Natural killer cell (primary cell): ENCODE data around the gene IKZF5. TPM values are rescaled to one million over a fixed set of nuclear protein-coding genes. Genes with fewer than 3 reads are reported as not detected.

Source experiments
- ATAC-seq, 3 donors: fragments of 150-1000 bp in 2 of 3; fragments of 200-7000 bp in 1 of 3; cut with Tn5 transposase; 1 replicate in 1 of 3; 2 replicates in 2 of 3; pipeline ENCODE4 v1.10.0; 2021; ENCODE audit warnings: mild to moderate bottlenecking in 2 of 3, moderate library complexity in 2 of 3
- DNase-seq, 2 donors: peaks; one replicate each; pipeline versions ENCODE4 v3.0.0 to v3.0.0-alpha.2; 2013 to 2021; ENCODE audit warnings: mixed read lengths in 1 of 2
- H3K27ac ChIP-seq: one replicate; pipeline ENCODE4 v1.5.1; 2013; ENCODE audit warnings: mild to moderate bottlenecking, low read length
- H3K27me3 ChIP-seq: one replicate; pipeline ENCODE4 v1.6.1; 2013; ENCODE audit warnings: low read length; ENCODE audit not compliant: control insufficient read depth, insufficient read depth
- H3K36me3 ChIP-seq: one replicate; pipeline ENCODE4 v1.6.1; 2013; ENCODE audit warnings: low read length; ENCODE audit not compliant: control insufficient read depth, insufficient read depth
- H3K4me1 ChIP-seq: one replicate; pipeline ENCODE4 v1.6.1; 2013; ENCODE audit warnings: low read length; ENCODE audit not compliant: control insufficient read depth, insufficient read depth
- H3K4me3 ChIP-seq: one replicate; pipeline ENCODE4 v1.5.1; 2013; ENCODE audit warnings: low read length
- H3K9me3 ChIP-seq: one replicate; pipeline ENCODE4 v1.6.1; 2013; ENCODE audit warnings: low read length; ENCODE audit not compliant: control insufficient read depth, insufficient read depth
- H3K27ac Mint-ChIP-seq, 2 donors: one replicate each; pipeline ENCODE4 v1.8.0; 2022; ENCODE audit warnings: mild to moderate bottlenecking in 2 of 2, mixed read lengths in 2 of 2, moderate library complexity in 1 of 2
- H3K27me3 Mint-ChIP-seq, 2 donors: one replicate each; pipeline ENCODE4 v1.8.0; 2022; ENCODE audit warnings: low read depth in 2 of 2, mixed read lengths in 2 of 2
- H3K36me3 Mint-ChIP-seq: one replicate; pipeline ENCODE4 v1.8.0; 2022; ENCODE audit warnings: mixed read lengths
- H3K4me1 Mint-ChIP-seq, 2 donors: one replicate each; pipeline ENCODE4 v1.8.0; 2022; ENCODE audit warnings: mixed read lengths in 2 of 2
- H3K4me3 Mint-ChIP-seq: one replicate; pipeline ENCODE4 v1.8.0; 2022; ENCODE audit warnings: mild to moderate bottlenecking, moderate library complexity, mixed read lengths
- H3K9me3 Mint-ChIP-seq, 2 donors: one replicate each; pipeline ENCODE4 v1.8.0; 2022; ENCODE audit warnings: mixed read lengths in 2 of 2
- CTCF ChIP-seq: fragments of 200-600 bp; IDR thresholded peaks from one replicate; pipeline ENCODE4 v1.8.0; 2022; ENCODE audit warnings: antibody characterized with exemption
- WGBS: methylation state at CpG from one replicate; pipeline ENCODE4 v1.1.7; 2013; ENCODE audit warnings: missing lambda C conversion rate; ENCODE audit not compliant: insufficient coverage; 5-methylcytosine and 5-hydroxymethylcytosine counted together
- intact Hi-C: fragments of 100-400 bp; cut with micrococcal nuclease; formaldehyde crosslinking; loops from one replicate; pipeline ENCODE4 v1.14.2; 2022
- total RNA-seq, 4 donors: library from RNA; stranded (reverse); fragments of 120-200 nt in 1 of 4; gene quantifications; one replicate each; pipeline versions ENCODE4 v1.2.3 to v1.2.4, GENCODE V29; 2013 to 2022

The IKZF5 gene
- total RNA-seq, 3 donors from 2014 or later (not counting 1 experiment from before 2014, with no cell fraction given): 40.3 to 65.0 (median 51.8) TPM

GRCh38 chr10:123000155-123000554 is 8.4 kb downstream of the IKZF5 start:
- no peak for DNase-seq
- ATAC-seq: no peak
- Histone ChIP-seq H3K4me3 (no peak overlapping the region), H3K27me3 (no peaks in the 10 kb centered on the region), H3K4me1 (no peaks in the 10 kb centered on the region), H3K27ac (no peak overlapping the region), H3K36me3 (peaks cover 22% of the 10 kb centered on the region), H3K9me3 (no peaks in the 10 kb centered on the region)
- Mint-ChIP-seq H3K27ac (peak overlapping the region; percentile 9 to 21), H3K27me3 (no peaks in the 10 kb centered on the region), H3K36me3 (no peaks in the 10 kb centered on the region), H3K4me3 (no peak overlapping the region), H3K9me3 (no peaks in the 10 kb centered on the region), H3K4me1 (peaks cover 34 to 36% of the 10 kb centered on the region in 2 donors)
- 88% methylated on average over 2 of the region's 3 CpGs for WGBS
- intact Hi-C loops: no loop called here
- TF ChIP-seq CTCF: no peak

- Histone ChIP-seq H3K9me3 (no peaks in the 10 kb centered on the region), H3K36me3 (peaks cover 28% of the 10 kb centered on the region), H3K27me3 (no peaks in the 10 kb centered on the region), H3K4me1 (no peaks in the 10 kb centered on the region), H3K27ac (no peak overlapping the region), H3K4me3 (no peak overlapping the region)
- no peaks in the 10 kb centered on the region for H3K27me3 Mint-ChIP-seq
- H3K4me1 Mint-ChIP-seq: peaks cover 34 to 36% of the 10 kb centered on the region in 2 donors
- H3K36me3 Mint-ChIP-seq: no peaks in the 10 kb centered on the region
- no peak for TF ChIP-seq CTCF
- intact Hi-C loops: no loop called here
- no peaks in the 10 kb centered on the region for H3K9me3 Mint-ChIP-seq
- peak overlapping the region; percentile 9 to 21 for H3K27ac Mint-ChIP-seq
- peak in 1 of 3 donors; percentile 41 for ATAC-seq
- H3K4me3 Mint-ChIP-seq: no peak overlapping the region
- 66% methylated on average over 3 of the region's 3 CpGs for WGBS
- no peak for DNase-seq
Observed at GRCh38 chr10:122999347-122999746, 9.2 kb downstream of the IKZF5 start.

GRCh38 chr10:122998934-122999333 is 9.7 kb downstream of the IKZF5 start:
- TF ChIP-seq CTCF: no peak
- intact Hi-C loops: no loop called here
- H3K27me3 Mint-ChIP-seq: no peaks in the 10 kb centered on the region
- H3K4me3 Mint-ChIP-seq: no peak overlapping the region
- no peak for DNase-seq
- H3K36me3 ChIP-seq: peaks cover 32% of the 10 kb centered on the region
- no peaks in the 10 kb centered on the region for H3K36me3 Mint-ChIP-seq
- H3K4me1 ChIP-seq: no peaks in the 10 kb centered on the region
- no peak overlapping the region for H3K27ac ChIP-seq
- no peaks in the 10 kb centered on the region for H3K27me3 ChIP-seq
- H3K4me1 Mint-ChIP-seq: peaks cover 34 to 36% of the 10 kb centered on the region in 2 donors
- ATAC-seq: no peak
- WGBS: 100% methylated on average over 3 of the region's 3 CpGs
- H3K4me3 ChIP-seq: no peak overlapping the region
- no peaks in the 10 kb centered on the region for H3K9me3 Mint-ChIP-seq
- peak overlapping the region in 1 of 2 donors; percentile 9 for H3K27ac Mint-ChIP-seq
- H3K9me3 ChIP-seq: no peaks in the 10 kb centered on the region

GRCh38 chr10:122998360-122998917 is 10.2 kb downstream of the IKZF5 start:
- Mint-ChIP-seq H3K27ac (no peak overlapping the region), H3K9me3 (no peaks in the 10 kb centered on the region), H3K4me3 (no peak overlapping the region), H3K4me1 (peaks cover 34 to 36% of the 10 kb centered on the region in 2 donors), H3K27me3 (no peaks in the 10 kb centered on the region), H3K36me3 (no peaks in the 10 kb centered on the region)
- no peaks in the 10 kb centered on the region for H3K27me3 ChIP-seq
- ATAC-seq (no peak), DNase-seq (no peak)
- H3K36me3 ChIP-seq: peaks cover 37% of the 10 kb centered on the region
- H3K4me1 ChIP-seq: no peaks in the 10 kb centered on the region
- no peak for TF ChIP-seq CTCF
- intact Hi-C loops: no loop called here
- no peaks in the 10 kb centered on the region for H3K9me3 ChIP-seq
- WGBS: 98% methylated on average over 5 of the region's 6 CpGs
- H3K4me3 ChIP-seq: no peak overlapping the region
- no peak overlapping the region for H3K27ac ChIP-seq
